Caco-2 (cell line): ENCODE measurements around the gene PMVK. TPM values are rescaled to one million over a fixed set of nuclear protein-coding genes. Genes with fewer than 3 reads are reported as not detected.

Experiments used
- BruUV-seq: library from RNA; stranded (reverse); fragments of 400-500 nt; replicated peaks from 2 replicates; lab custom pipeline; 2021; lab: Mats Ljungman, UMichigan
- CTCF ChIA-PET: fragments of 300-600 bp; sonication (Branson Sonifier 250); formaldehyde crosslinking; loops from one replicate; lab custom pipeline; 2022; ENCODE audit warnings: antibody characterized with exemption; lab: Charles Lee
- POLR2A ChIA-PET: fragments of 300-600 bp; sonication (Branson Sonifier 250); formaldehyde crosslinking; loops from one replicate; lab custom pipeline; 2022; ENCODE audit warnings: antibody characterized with exemption; lab: Charles Lee
- DNase-seq, 2 experiments: peaks; one replicate each; pipeline versions ENCODE4 v3.0.0 to v3.0.0-alpha.2; 2020 to 2022
- H3K27me3 ChIP-seq: replicated peaks from 2 replicates; pipeline ENCODE4 v1.6.0; 2011; ENCODE audit warnings: low read length; ENCODE audit not compliant: control insufficient read depth, insufficient read depth
- H3K36me3 ChIP-seq: 2 replicates; pipeline ENCODE4 v1.5.1; 2011; ENCODE audit warnings: low read length; ENCODE audit not compliant: control insufficient read depth, insufficient read depth
- H3K4me1 ChIP-seq: fragments of 250-450 bp; sonication (Bioruptor Pico); 2 replicates; pipeline ENCODE4 v1.5.1; 2020; ENCODE audit warnings: mild to moderate bottlenecking
- H3K4me3 ChIP-seq: 2 replicates; pipeline ENCODE4 v1.5.1; 2011; ENCODE audit warnings: low read depth, mild to moderate bottlenecking, control low read depth, low read length
- H3K9me3 ChIP-seq: fragments of 250-450 bp; sonication (Bioruptor Pico); 2 replicates; pipeline ENCODE4 v1.5.1; 2020; ENCODE audit warnings: mild to moderate bottlenecking, moderate library complexity
- H3K27ac Mint-ChIP-seq: one replicate; pipeline ENCODE4 v1.8.0; 2022; ENCODE audit warnings: mixed read lengths; ENCODE audit not compliant: unreplicated experiment
- H3K27me3 Mint-ChIP-seq: one replicate; pipeline ENCODE4 v1.8.0; 2022; ENCODE audit warnings: mixed read lengths; ENCODE audit not compliant: insufficient read depth, unreplicated experiment
- H3K36me3 Mint-ChIP-seq: one replicate; pipeline ENCODE4 v1.8.0; 2022; ENCODE audit warnings: mild to moderate bottlenecking, mixed read lengths; ENCODE audit not compliant: insufficient read depth, unreplicated experiment
- H3K4me1 Mint-ChIP-seq: one replicate; pipeline ENCODE4 v1.8.0; 2022; ENCODE audit warnings: low read depth, mixed read lengths; ENCODE audit not compliant: unreplicated experiment
- H3K4me3 Mint-ChIP-seq: one replicate; pipeline ENCODE4 v1.8.0; 2022; ENCODE audit warnings: mild to moderate bottlenecking, moderate library complexity, mixed read lengths; ENCODE audit not compliant: unreplicated experiment
- H3K9me3 Mint-ChIP-seq: one replicate; pipeline ENCODE4 v1.8.0; 2022; ENCODE audit warnings: mixed read lengths; ENCODE audit not compliant: unreplicated experiment
- CTCF ChIP-seq, 2 experiments: fragments of 200-600 bp in 1 of 2; IDR thresholded peaks; 1 replicate in 1 of 2; 2 replicates in 1 of 2; pipeline versions ENCODE4 v1.5.1 to v1.8.0; 2011 to 2022; ENCODE audit warnings: antibody characterized with exemption in 1 of 2, control low read depth in 1 of 2, inconsistent platforms in 1 of 2, low read depth in 1 of 2, low read length in 1 of 2, mild to moderate bottlenecking in 1 of 2, moderate library complexity in 1 of 2; ENCODE audit not compliant: insufficient read depth in 1 of 2, severe bottlenecking in 1 of 2, unreplicated experiment in 1 of 2
- intact Hi-C: fragments of 100-400 bp; cut with micrococcal nuclease; formaldehyde crosslinking; loops from one replicate; pipeline ENCODE4 v1.10.0; 2022; ENCODE audit not compliant: unreplicated experiment
- total RNA-seq: library from RNA; stranded (reverse); gene quantifications from 2 replicates; pipeline ENCODE4 v1.2.3, GENCODE V29; 2022

Gene PMVK
- total RNA-seq, 1 experiment from 2014 or later, result 25.1 TPM

GRCh38 chr1:154945962-154946850 is 9.7 kb upstream of the PMVK start:
- no TSS peak for BruUV-seq
- Mint-ChIP-seq H3K4me3 (no peak overlapping the region), H3K4me1 (peaks cover 14% of the 10 kb centered on the region), H3K27ac (no peak overlapping the region), H3K36me3 (no peaks in the 10 kb centered on the region), H3K9me3 (no peaks in the 10 kb centered on the region), H3K27me3 (no peaks in the 10 kb centered on the region)
- no peak for TF ChIP-seq CTCF (IDR thresholded peaks at IDR 0.05; ENCODE audit: insufficient read depth in 1 of 2, low read depth in 1 of 2, low read length in 1 of 2, severe bottlenecking in 1 of 2, unreplicated experiment in 1 of 2)
- Histone ChIP-seq H3K27me3 (no peaks in the 10 kb centered on the region), H3K9me3 (no peaks in the 10 kb centered on the region), H3K36me3 (no peaks in the 10 kb centered on the region), H3K4me1 (peaks cover 13% of the 10 kb centered on the region), H3K4me3 (no peak overlapping the region)
- DNase-seq, result no peak
- intact Hi-C loops, result loop anchor here (2.0 kb wide), 1 partner anchor 39 kb away; no protein-coding TSS in a partner anchor
- POLR2A ChIA-PET, result interaction anchor here (0.7 kb wide), 1 partner anchor 75 kb away, joined by 4 read pairs; no protein-coding TSS in a partner anchor
- CTCF ChIA-PET, result interaction anchor here (1.1 kb wide), 1 partner anchor 9 kb away, joined by 3 read pairs; the partner anchor contains the start of gene PBXIP1

- ChIA-PET POLR2A (interaction anchor here (0.7 to 1.7 kb wide), 3 partner anchors 27 to 183 kb away, joined by 4 to 7 read pairs (median 4); no protein-coding TSS in a partner anchor), CTCF (interaction anchor here (0.8 to 1.4 kb wide), 2 partner anchors 43 to 72 kb away, joined by 5 read pairs; no protein-coding TSS in a partner anchor)
- Mint-ChIP-seq H3K4me3 (no peak overlapping the region), H3K9me3 (no peaks in the 10 kb centered on the region), H3K4me1 (peaks cover 14% of the 10 kb centered on the region), H3K36me3 (no peaks in the 10 kb centered on the region), H3K27me3 (no peaks in the 10 kb centered on the region), H3K27ac (no peak overlapping the region)
- BruUV-seq, result TSS peak; percentile 57
- Histone ChIP-seq H3K27me3 (no peaks in the 10 kb centered on the region), H3K4me3 (no peak overlapping the region), H3K36me3 (no peaks in the 10 kb centered on the region), H3K4me1 (peaks cover 13% of the 10 kb centered on the region), H3K9me3 (no peaks in the 10 kb centered on the region)
- intact Hi-C loops, result loop anchor here (2.0 kb wide), 1 partner anchor 39 kb away; no protein-coding TSS in a partner anchor
- no peak for DNase-seq
- TF ChIP-seq CTCF (IDR thresholded peaks at IDR 0.05; ENCODE audit: insufficient read depth in 1 of 2, low read depth in 1 of 2, low read length in 1 of 2, severe bottlenecking in 1 of 2, unreplicated experiment in 1 of 2), result no peak
Observed at GRCh38 chr1:154945160-154945961, 8.8 kb upstream of the PMVK start.
